Fibroblast of skin of left biceps (primary cell): Measurements from ENCODE around the gene LCNL1.

Experiments
- DNase-seq, 2 experiments: peaks; one replicate each; pipeline ENCODE4 v3.0.0-alpha.2; 2013; ENCODE audit warnings: low read depth in 2 of 2

The LCNL1 gene

DNA sequence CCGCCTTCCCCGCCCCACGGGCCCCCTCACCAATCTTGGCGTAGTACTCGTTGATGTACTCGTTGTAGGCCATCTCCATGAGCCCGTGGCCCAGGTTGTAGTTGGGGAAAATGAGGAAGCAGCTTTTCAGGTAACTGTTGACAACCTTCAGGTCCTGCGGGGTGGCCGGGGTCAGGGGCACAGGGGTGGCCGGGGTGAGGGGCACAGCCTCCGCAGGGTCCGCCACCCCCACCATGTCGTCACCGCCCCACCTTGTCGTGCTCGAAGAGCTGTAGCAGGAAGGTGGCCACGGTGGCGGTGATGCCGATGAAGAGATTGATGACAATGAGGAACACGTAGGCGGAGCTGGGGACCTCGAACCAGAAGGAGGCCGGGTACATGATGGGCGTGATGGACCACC lies 28.4 kb downstream of the LCNL1 start:
- no peak for DNase-seq

DNA sequence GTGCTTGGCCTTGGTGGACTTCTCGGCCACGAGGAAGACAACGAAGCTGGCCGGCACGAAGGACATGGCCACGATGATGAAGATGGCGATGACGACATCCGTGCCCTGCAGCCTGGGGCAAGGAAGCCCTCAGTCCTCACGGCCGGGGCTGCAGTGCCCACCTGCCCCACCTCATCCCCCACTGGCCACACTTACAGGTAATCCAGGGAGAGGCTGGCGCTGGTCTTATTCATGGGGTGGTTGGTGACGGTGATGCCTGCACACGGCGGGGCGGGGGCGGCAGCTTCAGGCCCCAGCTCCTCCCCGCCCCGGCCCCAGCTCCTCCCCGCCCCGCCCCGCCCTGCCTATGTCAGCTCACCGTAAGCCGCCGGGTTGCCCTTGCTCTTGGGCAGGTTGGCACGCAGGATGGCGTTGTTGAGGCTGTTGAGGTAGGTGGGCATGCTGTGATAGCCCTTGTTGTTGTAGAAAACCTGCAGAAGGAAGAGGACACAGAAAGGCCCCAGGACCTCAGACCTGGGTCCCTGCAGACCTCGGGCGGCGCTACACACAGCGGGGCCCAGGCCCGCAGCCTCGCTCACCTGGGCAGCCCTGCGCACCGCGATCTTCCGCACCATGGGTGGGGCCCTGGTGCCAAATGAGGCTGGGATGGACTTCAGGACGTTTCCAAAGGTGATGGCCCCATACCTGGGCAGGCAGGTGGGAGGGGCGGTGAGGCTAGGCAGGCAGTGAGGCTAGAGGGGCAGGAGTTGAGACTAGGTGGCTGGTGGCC lies 29.3 kb downstream of the LCNL1 start:
- DNase-seq = no peak

DNA sequence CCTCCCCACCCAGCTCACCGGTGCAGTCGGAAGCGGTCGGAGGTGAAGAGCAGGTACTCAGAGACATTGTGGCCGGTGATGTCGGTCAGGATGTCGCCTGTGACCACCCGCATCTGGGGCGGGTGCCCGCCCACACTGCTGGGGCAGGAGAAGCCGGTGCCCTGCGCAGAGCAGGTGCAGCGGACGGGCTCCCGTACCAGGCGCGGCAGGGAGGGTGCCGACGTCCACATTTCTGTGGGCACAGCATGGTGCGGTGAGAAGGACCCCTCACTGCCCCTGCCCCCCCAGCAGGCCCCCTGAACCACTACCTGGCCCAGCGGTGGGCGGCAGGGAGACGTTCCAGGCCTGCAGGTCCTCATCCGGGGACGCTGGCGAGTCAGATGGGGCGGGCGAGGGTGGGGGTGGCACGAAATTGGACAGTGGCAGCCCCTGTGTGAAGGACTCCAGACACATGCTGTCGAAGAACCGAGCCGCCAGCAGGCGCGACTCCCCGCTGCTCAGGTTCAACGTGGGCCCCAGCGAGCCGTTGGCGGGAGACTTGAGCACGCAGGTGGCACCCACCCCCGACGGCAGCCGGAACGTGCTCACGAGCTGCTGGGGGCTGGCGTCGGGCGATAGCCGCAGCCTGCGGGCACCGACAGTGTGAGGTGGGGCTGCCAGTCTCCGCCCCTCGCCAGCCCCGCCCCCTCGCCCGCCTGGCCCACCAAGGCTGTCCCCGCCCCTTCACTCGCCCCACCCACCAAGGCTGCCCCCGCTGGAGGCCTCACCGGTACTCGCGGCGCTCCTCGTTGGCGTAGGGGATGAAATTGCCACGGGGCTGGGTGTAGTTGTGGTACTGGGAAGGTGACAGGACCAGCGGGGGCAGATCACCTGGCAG lies 30.1 kb downstream of the LCNL1 start:
- DNase-seq = no peak

DNA sequence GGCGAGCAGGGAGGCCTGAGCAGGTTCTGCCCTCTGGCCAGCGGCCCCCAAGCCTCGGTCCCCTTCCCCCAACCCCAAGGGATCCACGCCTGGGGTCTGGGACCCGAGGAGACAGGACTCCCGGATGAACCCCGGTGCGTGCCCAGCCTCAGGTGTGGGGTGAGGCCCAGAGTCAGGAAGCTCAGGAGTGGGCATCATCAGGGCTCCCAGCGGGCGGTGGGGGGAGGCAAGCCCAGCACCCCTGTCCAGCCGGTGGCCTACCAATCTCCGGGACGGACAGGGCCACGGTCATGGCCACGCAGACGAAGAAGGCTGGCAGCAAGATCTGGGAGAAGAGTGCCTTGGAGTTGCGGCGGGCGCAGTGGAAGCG lies 30.8 kb downstream of the LCNL1 start:
- DNase-seq = no peak

DNA sequence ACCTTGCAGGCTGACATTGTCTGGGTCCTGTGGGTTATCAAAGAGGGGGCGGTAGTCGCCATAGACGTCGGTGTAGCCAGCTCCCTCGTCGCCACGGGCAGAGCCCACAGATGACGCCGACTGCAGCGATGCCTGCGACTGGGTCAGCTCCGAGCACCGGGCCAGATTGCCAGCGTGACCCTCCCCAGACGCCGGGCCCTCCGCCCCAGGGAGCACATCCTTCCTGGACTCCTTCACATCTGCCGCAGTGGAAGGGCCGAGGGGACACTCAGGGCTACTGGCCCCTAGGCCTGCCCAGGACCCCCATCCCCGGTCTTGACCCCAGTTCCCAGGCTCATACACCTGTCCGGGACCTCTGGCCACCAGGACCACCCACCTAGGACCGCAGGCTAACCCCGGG lies 31.4 kb downstream of the LCNL1 start:
- DNase-seq = no peak

DNA sequence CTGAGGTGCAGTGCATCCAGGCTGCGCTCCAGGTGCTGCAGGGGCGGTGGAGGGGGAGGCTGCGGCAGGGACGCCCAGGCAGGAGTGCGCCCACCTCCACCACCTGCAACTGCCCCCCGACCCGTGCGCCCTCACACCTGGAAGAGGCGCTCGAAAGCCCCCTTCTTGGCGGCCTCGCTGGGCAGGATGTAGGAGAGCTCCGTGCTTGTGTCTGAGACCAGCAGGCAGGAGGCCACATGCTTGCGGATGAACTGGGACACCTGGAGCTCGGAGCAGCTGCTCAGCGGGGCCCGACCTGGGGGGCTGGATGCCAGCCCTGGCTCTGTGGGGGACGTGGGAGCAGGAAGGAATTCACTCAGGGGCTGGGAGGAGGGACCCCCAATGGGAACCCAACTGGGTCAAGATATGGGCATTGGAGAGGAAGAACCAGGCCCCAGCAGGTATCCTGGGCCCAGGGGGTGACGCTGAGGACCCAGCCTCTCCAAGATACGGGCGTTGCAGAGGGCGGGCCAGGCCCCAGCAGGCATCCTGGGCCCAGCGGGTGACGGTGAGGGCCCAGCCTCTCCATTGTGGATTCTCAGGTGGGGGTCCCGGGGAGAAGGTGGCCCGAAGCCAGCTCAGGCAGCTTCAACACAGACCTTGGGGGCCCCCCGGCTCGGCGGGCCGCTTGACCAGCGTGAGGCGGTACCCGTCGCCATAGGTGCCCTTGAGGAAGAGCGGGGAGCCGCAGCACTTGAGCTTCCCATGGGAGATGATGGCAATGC lies 32.2 kb downstream of the LCNL1 start:
- DNase-seq = no peak

DNA sequence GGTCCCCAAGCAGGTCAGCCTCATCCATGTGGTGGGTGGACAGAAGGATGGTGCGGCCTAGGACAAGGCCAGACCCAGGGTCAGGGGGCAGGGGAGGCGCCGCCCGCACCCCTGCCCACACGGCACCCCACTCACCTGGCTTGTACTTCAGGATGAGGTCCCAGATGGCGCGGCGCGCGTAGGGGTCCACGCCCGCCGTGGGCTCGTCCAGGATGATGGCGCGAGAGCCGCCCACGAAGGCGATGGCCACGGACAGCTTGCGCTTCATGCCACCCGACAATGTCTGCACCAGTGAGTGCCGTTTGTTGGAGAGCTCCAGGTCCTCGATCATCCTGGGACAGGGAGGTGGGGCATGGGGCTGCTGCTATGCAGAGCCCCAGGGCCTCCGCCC lies 32.7 kb downstream of the LCNL1 start:
- no peak for DNase-seq

DNA sequence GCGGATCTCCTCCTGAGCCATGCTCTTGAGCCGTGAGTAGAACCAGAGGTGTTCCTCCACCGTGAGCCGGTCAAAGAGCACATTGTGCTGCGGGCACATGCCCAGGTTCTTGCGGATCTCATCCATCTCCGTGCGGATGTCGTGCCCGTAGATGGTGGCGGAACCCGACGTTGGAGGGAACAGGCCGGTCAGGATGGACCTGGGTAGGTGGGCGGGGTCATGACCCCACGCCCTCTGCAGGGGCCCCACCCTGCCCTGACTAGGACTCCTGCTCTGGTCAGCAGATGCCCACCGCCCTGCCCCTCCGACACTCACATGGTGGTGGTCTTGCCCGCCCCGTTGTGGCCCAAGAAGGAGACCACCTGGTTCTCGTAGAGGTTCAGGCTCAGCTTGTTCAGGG lies 33.2 kb downstream of the LCNL1 start:
- no peak for DNase-seq

DNA sequence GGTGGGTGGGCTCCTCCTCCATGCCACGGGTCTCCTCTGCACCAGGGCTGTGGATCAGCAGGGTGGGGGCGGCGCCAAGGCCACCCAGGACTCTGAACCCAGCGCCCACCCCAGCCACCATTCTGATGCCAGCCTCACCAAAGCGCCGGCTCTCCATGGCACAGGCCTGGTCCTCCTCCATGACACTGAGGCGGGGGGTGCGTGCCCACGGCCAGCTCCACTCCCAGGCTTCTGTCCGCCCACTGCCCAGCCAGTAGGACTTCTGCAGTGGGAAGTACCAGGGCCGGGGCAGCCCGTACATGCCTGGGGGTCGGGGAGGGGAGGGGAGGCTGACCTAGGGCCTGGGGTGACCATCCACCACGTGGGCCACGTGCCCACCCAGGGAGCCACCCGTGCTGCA lies 33.6 kb downstream of the LCNL1 start:
- DNase-seq = no peak

DNA sequence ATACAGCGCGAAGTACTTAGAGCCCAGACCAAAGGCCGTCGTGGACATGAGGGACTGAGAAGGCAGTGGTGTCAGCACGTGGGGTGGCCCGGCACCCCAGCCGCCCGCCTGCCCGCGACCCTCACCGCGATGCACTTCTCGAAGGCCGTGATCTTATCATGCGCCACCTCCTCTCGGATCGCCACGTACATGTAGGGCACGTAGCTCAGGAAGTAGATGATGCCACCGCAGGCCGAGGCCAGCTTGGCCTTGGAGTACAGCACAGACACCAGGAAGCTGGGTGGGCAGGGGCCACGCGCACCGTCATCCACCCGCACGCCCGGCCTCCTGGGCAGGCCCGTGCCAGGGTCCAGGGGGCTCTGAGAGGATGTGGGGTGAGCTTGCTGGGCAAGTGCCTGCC lies 34.3 kb downstream of the LCNL1 start:
- DNase-seq = no peak

DNA sequence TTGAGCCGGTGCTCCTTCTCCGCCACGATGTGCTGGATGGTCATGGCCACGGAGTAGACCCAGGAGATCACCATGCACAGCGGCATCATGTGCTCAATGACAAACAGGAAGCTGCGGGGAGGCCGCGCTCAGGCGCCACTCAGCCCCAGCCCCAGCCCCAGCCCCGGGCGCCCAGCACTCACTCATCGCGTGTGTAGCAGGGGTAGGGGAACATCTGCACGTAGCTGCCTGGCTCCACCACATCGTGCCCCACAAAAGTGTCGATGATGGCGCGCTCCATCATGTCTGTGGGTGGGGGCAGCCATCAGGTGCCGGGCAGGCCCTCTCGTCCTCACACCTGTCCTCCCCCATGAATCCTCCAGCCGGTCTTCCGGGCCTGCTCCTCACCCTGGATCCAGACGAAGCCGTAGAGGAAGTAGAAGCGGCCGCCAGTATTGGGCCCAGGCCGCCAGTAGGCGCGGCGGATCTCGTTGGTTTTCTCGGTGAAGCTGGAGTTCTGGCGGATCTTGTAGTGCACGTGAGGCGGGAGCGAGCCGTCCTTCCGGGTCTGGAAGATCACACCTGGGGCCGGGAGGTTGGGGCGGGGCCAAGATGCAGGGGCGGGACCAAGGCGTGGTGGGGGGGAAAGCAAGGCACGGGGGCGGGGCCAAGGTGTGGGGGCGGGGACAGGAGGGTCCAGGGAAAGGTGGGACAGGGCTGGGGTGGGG lies 35.2 kb downstream of the LCNL1 start:
- no peak for DNase-seq

DNA sequence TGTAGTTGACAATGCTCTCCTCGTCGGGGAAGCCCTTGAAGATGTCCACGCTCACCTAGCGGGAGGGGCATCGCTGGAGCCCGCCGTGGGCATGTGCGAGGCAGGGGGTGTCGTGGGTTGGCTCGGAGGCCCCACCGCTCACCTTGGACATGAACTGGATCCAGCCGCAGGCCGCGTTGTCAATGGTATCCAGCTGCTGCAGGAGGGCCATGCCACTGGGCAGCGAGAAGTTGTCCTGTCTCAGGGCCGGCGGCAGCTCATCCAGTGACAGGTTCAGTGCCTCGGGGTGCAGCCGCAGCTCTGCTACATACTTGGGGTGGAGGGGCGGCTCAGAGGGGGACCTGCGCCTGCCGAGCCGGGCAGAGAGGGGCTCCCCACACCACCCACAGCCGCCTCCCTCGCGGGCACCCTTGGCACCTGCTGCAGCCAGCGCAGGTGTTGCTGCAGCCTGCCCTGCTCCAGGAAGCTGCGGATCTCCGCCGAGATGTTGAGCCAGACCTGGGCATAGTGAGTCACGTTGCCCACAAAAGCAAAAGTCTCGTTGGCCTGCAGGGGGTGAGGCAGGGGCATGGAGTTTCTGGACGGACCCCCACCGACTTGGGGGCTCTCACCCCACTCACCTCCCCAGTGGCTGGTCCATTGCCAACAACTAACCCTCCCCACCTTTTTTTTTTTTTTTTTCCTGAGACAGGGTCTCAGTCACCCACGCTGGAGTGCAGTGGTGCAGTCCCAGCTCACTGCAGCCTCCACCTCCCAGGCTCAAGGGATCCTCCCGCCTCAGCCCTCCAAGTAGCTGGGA lies 36.2 kb downstream of the LCNL1 start:
- no peak for DNase-seq

DNA sequence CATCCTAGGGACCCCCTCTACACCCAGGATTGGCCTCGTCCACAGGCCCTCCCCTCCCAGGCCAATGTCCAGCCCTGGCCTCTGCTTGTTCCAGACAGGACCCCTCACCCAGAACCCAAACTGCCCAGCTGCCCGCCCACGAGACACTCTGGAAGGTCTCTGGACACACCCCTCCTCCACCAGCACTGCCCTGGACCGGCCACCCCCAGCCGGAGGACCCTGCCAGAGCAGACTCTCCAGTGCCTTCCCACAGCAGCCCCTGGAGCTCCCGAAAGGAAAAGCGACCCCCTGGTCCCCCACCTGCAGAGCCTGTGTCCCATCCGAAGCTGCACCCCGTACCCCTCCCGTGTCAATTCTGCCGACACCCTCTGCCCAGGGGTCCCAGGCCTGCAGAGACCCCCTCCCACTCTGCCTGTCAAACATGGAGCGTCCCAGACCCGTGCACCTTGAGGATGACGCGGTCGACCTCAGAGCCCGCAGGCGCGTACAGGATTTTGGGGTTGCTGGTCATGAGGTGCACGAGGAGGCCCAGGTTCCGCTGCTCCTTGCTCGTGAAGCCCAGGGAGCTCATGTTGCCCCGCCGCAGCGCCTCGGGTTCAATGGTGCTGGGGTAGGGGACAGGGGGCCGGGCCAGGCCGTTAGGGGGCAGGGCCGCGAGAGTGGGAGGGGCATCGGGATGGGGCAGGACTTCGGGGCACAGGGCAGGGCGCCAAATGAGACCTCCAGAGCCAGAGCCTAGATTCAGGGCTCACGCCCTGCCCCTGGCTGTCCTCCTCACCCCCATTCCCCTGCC lies 37.3 kb downstream of the LCNL1 start:
- DNase-seq = no peak

DNA sequence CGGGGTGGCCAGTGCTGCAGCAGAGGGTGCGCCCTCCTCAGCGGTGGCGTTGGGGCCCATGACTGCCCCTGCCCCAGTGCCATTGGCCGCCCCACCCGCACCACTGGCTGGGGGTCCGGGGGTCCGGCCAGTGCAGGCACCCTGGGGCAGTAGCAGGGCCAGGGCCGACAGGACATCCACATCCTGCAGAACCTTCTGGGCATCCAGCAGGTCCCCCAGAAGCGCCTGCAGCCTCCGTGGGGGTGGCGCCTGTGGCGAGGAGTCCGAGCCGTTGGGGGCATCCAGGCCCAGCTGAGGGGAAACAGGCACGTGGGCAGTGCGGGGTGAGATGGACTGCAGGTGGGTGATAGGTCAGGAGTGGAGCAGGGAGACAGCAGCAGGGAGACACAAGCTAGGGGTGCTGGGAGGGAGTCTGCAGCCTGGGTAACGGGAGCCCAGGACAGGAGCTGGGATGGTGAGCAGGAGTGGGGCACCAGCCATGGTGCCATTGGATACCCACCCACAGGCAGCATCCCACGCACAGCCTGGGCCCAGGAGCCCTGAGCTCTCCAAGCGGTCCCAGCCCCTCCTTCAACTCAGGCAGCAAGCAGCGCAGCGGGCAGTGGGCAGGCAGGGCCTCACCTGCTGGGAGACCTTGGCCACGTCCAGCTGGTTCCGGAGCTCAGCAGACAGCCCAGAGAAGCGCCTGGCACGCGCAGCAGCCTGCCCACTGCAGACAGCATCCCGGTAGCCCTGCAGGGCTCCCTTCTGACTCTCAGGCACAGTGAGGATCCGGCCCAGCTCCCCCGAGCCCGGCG lies 38.2 kb downstream of the LCNL1 start:
- no peak for DNase-seq

DNA sequence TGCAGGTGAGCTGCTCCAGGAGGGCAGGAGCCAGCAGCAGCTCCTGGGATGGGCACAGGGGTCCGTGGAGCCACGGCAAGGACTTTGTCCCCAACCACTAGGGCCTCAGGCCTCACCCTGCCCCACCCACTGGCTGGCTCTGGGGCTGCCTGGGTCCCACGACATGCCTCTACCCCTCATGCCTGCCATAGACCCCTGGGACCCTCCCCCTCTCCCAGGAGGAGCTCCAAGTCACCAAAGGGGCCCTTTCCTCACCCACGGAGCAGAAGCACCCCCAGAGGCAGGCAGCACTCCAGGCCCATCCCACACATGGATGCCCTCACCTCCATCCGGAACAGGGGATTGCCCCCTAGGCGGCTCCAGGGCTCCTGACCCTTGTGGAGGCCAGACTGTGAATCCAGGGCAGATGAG lies 38.8 kb downstream of the LCNL1 start:
- no peak for DNase-seq

DNA sequence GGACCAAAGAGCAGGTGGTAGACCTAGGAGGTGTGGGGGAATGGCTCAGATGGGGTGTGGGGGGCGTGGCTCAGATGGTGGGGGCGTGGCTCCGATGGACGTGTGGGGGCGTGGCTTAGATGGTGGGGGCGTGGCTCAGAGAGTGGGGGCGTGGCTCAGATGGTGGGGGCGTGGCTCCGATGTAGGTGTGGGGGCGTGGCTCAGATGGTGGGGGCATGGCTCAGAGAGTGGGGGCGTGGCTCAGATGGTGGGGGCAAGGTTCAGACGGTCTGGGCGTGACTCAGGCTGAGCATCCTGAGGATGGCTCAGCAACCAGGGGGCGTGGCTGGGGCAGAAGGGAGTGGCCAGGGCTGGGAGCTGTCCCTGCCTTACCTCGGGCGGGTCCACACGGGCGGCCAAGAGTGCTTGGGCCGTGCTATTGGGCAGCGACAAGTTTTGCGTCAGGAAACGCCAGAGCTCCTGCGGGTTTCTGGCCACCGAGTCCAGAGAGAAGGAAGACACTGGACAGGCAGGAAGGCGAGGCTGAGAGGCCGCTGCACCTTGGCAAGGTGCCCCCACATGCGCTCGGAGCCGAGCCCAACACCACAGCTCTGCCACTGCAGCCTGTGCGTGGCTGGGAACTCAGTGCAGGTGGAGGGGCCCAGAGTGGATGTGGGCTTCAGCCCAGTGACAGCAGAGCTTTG lies 39.3 kb downstream of the LCNL1 start:
- DNase-seq = no peak

DNA sequence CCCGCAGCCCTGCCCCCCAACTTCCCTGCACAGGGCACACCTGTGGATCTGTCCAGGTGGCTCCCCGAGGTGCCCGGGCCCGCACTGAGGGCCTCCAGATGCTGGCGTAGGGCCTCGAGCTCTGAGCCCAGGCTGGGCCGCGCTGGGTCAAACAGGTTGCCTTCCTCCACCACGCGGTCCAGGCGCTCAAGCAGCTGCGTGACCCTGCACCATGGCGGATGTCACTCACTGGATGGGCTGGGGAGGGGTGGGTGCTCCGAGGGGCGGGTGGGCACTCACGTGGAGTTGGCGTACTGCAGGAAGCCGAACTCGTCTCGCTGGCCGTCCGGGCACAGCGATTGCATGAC lies 39.8 kb downstream of the LCNL1 start:
- DNase-seq = no peak

DNA sequence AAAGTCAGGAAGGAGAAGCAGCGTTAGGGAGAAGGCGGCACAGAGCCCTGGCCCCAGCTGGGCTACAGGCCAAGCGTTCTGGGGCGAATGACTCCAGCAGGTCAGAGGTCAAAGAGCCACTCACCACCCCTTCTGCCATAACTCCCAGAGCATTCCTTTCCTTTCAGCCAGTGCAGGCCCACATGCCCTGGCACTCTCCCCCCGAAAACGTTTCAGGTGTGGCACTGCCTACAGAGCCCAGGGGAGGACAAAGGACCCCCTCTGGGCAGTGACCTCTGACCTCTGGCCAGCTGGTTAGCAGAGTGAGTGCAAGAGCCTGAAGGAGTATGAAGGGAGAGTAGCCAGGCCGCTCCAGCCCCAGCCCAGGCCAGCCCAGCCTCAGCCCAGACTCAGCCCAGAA lies 40.4 kb downstream of the LCNL1 start:
- DNase-seq = no peak

DNA sequence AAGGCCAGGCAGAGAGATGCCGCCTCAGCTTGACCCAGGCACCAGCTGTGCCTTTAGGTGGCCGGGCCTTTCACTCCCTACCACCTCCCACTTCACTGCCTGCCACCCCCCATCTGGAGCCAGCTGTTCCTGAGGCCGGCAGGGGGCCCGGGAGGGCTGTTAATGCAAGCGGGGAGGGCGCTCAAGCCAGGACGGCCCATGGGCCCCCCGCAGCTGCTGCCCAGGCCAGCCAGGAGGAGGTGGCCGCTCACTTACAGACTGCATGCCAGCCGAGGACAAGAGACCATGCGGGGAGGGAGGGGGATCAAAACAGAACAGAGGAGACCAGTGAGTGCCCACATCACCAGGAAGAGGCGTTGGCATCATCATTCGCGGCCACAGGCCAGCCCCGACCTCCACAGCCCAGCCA lies 40.8 kb downstream of the LCNL1 start:
- DNase-seq = no peak
